OCI-LY1 (cell line): ENCODE data around the gene LHX3.

Experiments
- EZH2 ChIP-seq: fragments of 200-600 bp; sonication (generic), shearing (Covaris generic); IDR thresholded peaks from 2 replicates; pipeline ENCODE4 v1.8.0; 2017; ENCODE audit warnings: borderline replicate concordance, mixed run types, mild to moderate bottlenecking, antibody characterized with exemption, low read length, moderate library complexity, mixed read lengths
- TF ChIP-seq, protein P1 (sequence below): fragments of 200-600 bp; sonication (generic), shearing (Covaris generic); IDR thresholded peaks from 2 replicates; pipeline ENCODE4 v1.5.1; 2017; ENCODE audit warnings: mild to moderate bottlenecking, antibody characterized with exemption, low read length, moderate library complexity, mixed read lengths

GRCh38 chr9:136243631-136244030 lies 38.7 kb upstream of the LHX3 start:
- TF ChIP-seq, protein P1, sequence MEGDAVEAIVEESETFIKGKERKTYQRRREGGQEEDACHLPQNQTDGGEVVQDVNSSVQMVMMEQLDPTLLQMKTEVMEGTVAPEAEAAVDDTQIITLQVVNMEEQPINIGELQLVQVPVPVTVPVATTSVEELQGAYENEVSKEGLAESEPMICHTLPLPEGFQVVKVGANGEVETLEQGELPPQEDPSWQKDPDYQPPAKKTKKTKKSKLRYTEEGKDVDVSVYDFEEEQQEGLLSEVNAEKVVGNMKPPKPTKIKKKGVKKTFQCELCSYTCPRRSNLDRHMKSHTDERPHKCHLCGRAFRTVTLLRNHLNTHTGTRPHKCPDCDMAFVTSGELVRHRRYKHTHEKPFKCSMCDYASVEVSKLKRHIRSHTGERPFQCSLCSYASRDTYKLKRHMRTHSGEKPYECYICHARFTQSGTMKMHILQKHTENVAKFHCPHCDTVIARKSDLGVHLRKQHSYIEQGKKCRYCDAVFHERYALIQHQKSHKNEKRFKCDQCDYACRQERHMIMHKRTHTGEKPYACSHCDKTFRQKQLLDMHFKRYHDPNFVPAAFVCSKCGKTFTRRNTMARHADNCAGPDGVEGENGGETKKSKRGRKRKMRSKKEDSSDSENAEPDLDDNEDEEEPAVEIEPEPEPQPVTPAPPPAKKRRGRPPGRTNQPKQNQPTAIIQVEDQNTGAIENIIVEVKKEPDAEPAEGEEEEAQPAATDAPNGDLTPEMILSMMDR, result no peak
- no peak for TF ChIP-seq EZH2
